ENCODE results near the gene SYAP1. TPM values are rescaled to one million over a fixed set of nuclear protein-coding genes. Genes with fewer than 3 reads are reported as not detected.

Gene SYAP1
- total and polyA plus RNA-seq, 10 of the 15 experiments (the other 5 are each of a cell fraction or from before 2014, with no cell fraction given), result 5.9 to 29.9 (median 16.2) TPM

DNA sequence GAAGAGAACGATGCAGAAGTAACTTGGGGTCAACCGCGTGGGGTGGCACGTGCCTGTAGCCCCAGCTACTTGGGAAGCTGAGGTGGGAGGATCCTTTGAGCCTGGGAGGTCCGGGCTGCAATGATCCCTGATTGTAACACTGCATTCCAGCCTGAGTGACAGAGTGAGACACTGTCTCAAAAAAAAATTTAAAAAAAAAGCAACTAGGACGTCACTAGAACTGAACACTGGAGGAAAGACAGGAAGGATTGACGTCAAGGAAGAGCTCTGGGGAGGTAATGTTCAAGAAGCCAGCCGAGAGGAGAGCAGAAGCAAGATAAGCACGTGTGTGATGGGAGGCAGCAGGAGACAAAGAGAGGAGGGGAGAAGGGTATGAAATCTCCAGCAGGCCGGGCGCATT lies 40.7 kb upstream of the SYAP1 start:
- H3K27ac ChIP-seq (ENCODE audit: control insufficient read depth, insufficient read depth), result no peak overlapping the region
- SMC1A ChIA-PET (ENCODE audit: uncharacterized antibody, unreplicated experiment), result no interaction called here
- H3K27me3 ChIP-seq (replicated peaks in 1 of 2; ENCODE audit: control insufficient read depth in 2 of 2, insufficient read depth in 2 of 2, low read length in 1 of 2), result no peaks in the 10 kb centered on the region
- POLR2A ChIA-PET, result no interaction called here
- RAD21 ChIA-PET (ENCODE audit: unreplicated experiment), result no interaction called here
- no TSS peak for BruUV-seq (replicated peaks)
- FAIRE-seq (no peak), ATAC-seq (no peak), DNase-seq (ENCODE audit: low read depth, low spot score) (no peak)
- H3K9ac ChIP-seq (ENCODE audit: control insufficient read depth, insufficient read depth, low read length), result no peak overlapping the region
- H3K9me3 ChIP-seq (replicated peaks; ENCODE audit: control insufficient read depth, insufficient read depth, low read length), result no peaks in the 10 kb centered on the region
- in situ Hi-C loops (cut with MboI), result no loop called here
- no peaks in the 10 kb centered on the region for H3K4me1 ChIP-seq (ENCODE audit: control insufficient read depth, insufficient read depth, low read length)
- TF ChIP-seq WRNIP1 (IDR thresholded peaks at IDR 0.05; ENCODE audit: borderline replicate concordance, low read depth, low read length) (no peak), SMARCA5 (IDR thresholded peaks at IDR 0.05) (no peak), JUNB (IDR thresholded peaks at IDR 0.05) (no peak), PAX8 (IDR thresholded peaks at IDR 0.05) (no peak), RFX5 (IDR thresholded peaks at IDR 0.05; ENCODE audit: low read depth, low read length) (no peak), MYB (IDR thresholded peaks at IDR 0.05; ENCODE audit: borderline replicate concordance, low read depth, low read length) (no peak), RUNX3 (IDR thresholded peaks at IDR 0.05; ENCODE audit: low read length) (no peak), FOXK2 (IDR thresholded peaks at IDR 0.05) (no peak)
- TF ChIP-seq, protein P1, sequence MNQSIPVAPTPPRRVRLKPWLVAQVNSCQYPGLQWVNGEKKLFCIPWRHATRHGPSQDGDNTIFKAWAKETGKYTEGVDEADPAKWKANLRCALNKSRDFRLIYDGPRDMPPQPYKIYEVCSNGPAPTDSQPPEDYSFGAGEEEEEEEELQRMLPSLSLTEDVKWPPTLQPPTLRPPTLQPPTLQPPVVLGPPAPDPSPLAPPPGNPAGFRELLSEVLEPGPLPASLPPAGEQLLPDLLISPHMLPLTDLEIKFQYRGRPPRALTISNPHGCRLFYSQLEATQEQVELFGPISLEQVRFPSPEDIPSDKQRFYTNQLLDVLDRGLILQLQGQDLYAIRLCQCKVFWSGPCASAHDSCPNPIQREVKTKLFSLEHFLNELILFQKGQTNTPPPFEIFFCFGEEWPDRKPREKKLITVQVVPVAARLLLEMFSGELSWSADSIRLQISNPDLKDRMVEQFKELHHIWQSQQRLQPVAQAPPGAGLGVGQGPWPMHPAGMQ (IDR thresholded peaks at IDR 0.05; ENCODE audit: borderline replicate concordance), result no peak
- TF ChIP-seq, protein P2, sequence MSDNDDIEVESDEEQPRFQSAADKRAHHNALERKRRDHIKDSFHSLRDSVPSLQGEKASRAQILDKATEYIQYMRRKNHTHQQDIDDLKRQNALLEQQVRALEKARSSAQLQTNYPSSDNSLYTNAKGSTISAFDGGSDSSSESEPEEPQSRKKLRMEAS (IDR thresholded peaks at IDR 0.05; ENCODE audit: low read depth, low read length), result no peak
- TF ChIP-seq, protein P3, sequence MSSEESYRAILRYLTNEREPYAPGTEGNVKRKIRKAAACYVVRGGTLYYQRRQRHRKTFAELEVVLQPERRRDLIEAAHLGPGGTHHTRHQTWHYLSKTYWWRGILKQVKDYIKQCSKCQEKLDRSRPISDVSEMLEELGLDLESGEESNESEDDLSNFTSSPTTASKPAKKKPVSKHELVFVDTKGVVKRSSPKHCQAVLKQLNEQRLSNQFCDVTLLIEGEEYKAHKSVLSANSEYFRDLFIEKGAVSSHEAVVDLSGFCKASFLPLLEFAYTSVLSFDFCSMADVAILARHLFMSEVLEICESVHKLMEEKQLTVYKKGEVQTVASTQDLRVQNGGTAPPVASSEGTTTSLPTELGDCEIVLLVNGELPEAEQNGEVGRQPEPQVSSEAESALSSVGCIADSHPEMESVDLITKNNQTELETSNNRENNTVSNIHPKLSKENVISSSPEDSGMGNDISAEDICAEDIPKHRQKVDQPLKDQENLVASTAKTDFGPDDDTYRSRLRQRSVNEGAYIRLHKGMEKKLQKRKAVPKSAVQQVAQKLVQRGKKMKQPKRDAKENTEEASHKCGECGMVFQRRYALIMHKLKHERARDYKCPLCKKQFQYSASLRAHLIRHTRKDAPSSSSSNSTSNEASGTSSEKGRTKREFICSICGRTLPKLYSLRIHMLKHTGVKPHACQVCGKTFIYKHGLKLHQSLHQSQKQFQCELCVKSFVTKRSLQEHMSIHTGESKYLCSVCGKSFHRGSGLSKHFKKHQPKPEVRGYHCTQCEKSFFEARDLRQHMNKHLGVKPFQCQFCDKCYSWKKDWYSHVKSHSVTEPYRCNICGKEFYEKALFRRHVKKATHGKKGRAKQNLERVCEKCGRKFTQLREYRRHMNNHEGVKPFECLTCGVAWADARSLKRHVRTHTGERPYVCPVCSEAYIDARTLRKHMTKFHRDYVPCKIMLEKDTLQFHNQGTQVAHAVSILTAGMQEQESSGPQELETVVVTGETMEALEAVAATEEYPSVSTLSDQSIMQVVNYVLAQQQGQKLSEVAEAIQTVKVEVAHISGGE (CRISPR knock-in tag; IDR thresholded peaks at IDR 0.05), result no peak
- TF ChIP-seq, protein P4, sequence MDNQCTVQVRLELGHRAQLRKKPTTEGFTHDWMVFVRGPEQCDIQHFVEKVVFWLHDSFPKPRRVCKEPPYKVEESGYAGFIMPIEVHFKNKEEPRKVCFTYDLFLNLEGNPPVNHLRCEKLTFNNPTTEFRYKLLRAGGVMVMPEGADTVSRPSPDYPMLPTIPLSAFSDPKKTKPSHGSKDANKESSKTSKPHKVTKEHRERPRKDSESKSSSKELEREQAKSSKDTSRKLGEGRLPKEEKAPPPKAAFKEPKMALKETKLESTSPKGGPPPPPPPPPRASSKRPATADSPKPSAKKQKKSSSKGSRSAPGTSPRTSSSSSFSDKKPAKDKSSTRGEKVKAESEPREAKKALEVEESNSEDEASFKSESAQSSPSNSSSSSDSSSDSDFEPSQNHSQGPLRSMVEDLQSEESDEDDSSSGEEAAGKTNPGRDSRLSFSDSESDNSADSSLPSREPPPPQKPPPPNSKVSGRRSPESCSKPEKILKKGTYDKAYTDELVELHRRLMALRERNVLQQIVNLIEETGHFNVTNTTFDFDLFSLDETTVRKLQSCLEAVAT (IDR thresholded peaks at IDR 0.05), result no peak
- TF ChIP-seq, protein P5, sequence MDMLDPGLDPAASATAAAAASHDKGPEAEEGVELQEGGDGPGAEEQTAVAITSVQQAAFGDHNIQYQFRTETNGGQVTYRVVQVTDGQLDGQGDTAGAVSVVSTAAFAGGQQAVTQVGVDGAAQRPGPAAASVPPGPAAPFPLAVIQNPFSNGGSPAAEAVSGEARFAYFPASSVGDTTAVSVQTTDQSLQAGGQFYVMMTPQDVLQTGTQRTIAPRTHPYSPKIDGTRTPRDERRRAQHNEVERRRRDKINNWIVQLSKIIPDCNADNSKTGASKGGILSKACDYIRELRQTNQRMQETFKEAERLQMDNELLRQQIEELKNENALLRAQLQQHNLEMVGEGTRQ (IDR thresholded peaks at IDR 0.05; ENCODE audit: borderline replicate concordance, low read depth, low read length), result no peak
- TF ChIP-seq, protein P6, sequence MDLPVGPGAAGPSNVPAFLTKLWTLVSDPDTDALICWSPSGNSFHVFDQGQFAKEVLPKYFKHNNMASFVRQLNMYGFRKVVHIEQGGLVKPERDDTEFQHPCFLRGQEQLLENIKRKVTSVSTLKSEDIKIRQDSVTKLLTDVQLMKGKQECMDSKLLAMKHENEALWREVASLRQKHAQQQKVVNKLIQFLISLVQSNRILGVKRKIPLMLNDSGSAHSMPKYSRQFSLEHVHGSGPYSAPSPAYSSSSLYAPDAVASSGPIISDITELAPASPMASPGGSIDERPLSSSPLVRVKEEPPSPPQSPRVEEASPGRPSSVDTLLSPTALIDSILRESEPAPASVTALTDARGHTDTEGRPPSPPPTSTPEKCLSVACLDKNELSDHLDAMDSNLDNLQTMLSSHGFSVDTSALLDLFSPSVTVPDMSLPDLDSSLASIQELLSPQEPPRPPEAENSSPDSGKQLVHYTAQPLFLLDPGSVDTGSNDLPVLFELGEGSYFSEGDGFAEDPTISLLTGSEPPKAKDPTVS (IDR thresholded peaks at IDR 0.05; ENCODE audit: low read depth, low read length), result no peak
- H3K36me3 ChIP-seq (ENCODE audit: control insufficient read depth in 2 of 2, insufficient read depth in 2 of 2, low read length in 1 of 2), result peaks cover 0 to 1% of the 10 kb centered on the region in 2 experiments; a peak in 1 of 4 replicates
- no peak overlapping the region for H2AFZ ChIP-seq (ENCODE audit: control insufficient read depth, low read depth, low read length)
- H3K4me3 ChIP-seq, result no peak overlapping the region
- H3K4me2 ChIP-seq (ENCODE audit: control insufficient read depth, insufficient read depth), result no peak overlapping the region
- CTCF ChIA-PET, result interaction anchor here (0.7 to 1.0 kb wide), 2 partner anchors 10 to 16 kb away, joined by 3 read pairs; no protein-coding TSS in a partner anchor
- intact Hi-C loops (cut with micrococcal nuclease; ENCODE audit: unreplicated experiment), result no loop called here
- no peaks in the 10 kb centered on the region for H4K20me1 ChIP-seq (ENCODE audit: control insufficient read depth, insufficient read depth)
- H3K79me2 ChIP-seq (ENCODE audit: control insufficient read depth, insufficient read depth, low read length), result no peaks in the 10 kb centered on the region
- 60% methylated on average over 11 of the region's 11 CpGs for WGBS (ENCODE audit: insufficient coverage, insufficient replicate concordance, low lambda C conversion rate, missing lambda C conversion rate)
